Breast epithelium (tissue), 4 donors: ENCODE measurements around the gene ZBTB48. TPM values are rescaled to one million over a fixed set of nuclear protein-coding genes. Genes with fewer than 3 reads are reported as not detected.

Experiments
- DNase-seq, 2 donors: peaks; one replicate each; pipeline ENCODE4 v3.0.0-alpha.2; 2019; ENCODE audit warnings: low spot score in 2 of 2
- H3K27ac ChIP-seq, 2 donors: fragments of 200-600 bp; sonication (generic) in 1 of 2; one replicate each; pipeline ENCODE4 v1.5.1; 2016 to 2019; ENCODE audit warnings: mild to moderate bottlenecking in 1 of 2
- H3K27me3 ChIP-seq, 2 donors: fragments of 200-600 bp; sonication (generic) in 1 of 2; one replicate each; pipeline versions ENCODE4 v1.5.1 to v1.6.0; 2017 to 2019; ENCODE audit warnings: control low read depth in 1 of 2, mild to moderate bottlenecking in 1 of 2
- H3K36me3 ChIP-seq: fragments of 200-600 bp; one replicate; pipeline ENCODE4 v1.5.1; 2019
- H3K4me1 ChIP-seq, 2 donors: fragments of 200-600 bp; sonication (generic); one replicate each; pipeline ENCODE4 v1.5.1; 2016 to 2019; ENCODE audit warnings: control low read depth in 1 of 2
- H3K4me3 ChIP-seq, 3 donors: fragments of 200-600 bp; sonication (generic); 1 replicate in 2 of 3; 2 replicates in 1 of 3; pipeline ENCODE4 v1.5.1; 2016 to 2019; ENCODE audit warnings: mild to moderate bottlenecking in 3 of 3, moderate library complexity in 2 of 3
- H3K9me3 ChIP-seq, 2 donors: fragments of 200-600 bp; sonication (generic) in 1 of 2; one replicate each; pipeline ENCODE4 v1.5.1; 2016 to 2019; ENCODE audit warnings: control low read depth in 1 of 2
- POLR2A ChIP-seq: fragments of 450-650 bp; IDR thresholded peaks from one replicate; pipeline ENCODE4 v1.6.1; 2016; ENCODE audit warnings: antibody characterized with exemption, mild to moderate bottlenecking, moderate library complexity
- POLR2AphosphoS5 ChIP-seq, 3 donors: sonication (generic); formaldehyde crosslinking; IDR thresholded peaks; one replicate each; pipeline ENCODE4 v1.6.1; 2017; ENCODE audit warnings: antibody characterized with exemption in 3 of 3
- intact Hi-C: fragments of 100-400 bp; cut with DNase I; formaldehyde crosslinking; loops from one replicate; pipeline ENCODE4 v1.15.1; 2023; ENCODE audit warnings: low total_unique reads
- total RNA-seq, 3 donors: library from RNA; depleted of rRNA; stranded (reverse); fragments of >200 nt; gene quantifications; one replicate each; pipeline ENCODE4 v1.1.0, GENCODE V29; 2016
- TF ChIP-seq, protein P1 (sequence below), 3 donors: fragments of 450-650 bp; IDR thresholded peaks; one replicate each; pipeline ENCODE4 v1.5.1; 2016 to 2017; ENCODE audit warnings: antibody characterized with exemption in 3 of 3, mild to moderate bottlenecking in 3 of 3, moderate library complexity in 3 of 3

The ZBTB48 gene
- total RNA-seq, 3 donors from 2014 or later: 19.3 to 19.6 (median 19.4) TPM

DNA sequence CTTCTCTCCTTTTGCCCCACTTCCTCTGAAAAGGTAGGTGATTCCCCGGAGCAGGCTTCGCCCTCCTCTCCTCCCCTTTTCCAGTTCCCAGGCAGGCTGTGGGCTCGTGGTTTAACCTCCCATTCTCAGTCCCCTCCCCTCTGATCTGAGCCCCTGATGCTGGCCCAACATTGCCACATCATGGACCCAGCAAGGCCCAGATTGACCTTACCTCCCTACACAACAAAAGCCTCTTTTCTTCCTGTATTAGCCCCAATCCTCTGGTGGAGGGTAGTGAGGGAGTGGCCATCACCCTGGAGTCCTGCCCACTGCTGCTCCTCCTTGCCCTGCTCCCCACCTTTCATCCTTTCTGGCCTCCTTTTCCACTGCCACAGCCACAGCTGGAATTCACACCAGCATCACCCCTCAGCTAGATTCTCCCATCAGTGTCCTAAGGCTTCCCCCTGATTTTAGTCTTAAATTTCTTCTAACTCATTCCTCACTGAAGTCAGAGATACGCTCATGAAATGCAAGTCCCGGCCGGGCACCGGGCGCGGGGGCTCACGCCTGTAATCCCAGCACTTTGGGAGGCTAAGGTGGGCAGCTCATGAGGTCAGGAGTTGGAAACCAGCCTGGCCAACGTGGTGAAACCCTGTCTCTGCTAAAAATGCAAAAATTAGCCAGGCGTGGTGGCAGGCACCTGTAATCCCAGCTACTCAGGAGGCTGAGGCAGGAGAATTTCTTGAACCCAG is 7.0 kb upstream of the ZBTB48 start:
- no peak for TF ChIP-seq POLR2A
- intact Hi-C loops: no loop called here
- Histone ChIP-seq H3K9me3 (peaks cover 0 to 7% of the 10 kb centered on the region in 2 donors), H3K4me3 (no peak overlapping the region), H3K27ac (no peak overlapping the region), H3K36me3 (no peaks in the 10 kb centered on the region), H3K4me1 (peaks cover 0 to 1% of the 10 kb centered on the region in 2 donors), H3K27me3 (no peaks in the 10 kb centered on the region)
- DNase-seq: no peak

DNA sequence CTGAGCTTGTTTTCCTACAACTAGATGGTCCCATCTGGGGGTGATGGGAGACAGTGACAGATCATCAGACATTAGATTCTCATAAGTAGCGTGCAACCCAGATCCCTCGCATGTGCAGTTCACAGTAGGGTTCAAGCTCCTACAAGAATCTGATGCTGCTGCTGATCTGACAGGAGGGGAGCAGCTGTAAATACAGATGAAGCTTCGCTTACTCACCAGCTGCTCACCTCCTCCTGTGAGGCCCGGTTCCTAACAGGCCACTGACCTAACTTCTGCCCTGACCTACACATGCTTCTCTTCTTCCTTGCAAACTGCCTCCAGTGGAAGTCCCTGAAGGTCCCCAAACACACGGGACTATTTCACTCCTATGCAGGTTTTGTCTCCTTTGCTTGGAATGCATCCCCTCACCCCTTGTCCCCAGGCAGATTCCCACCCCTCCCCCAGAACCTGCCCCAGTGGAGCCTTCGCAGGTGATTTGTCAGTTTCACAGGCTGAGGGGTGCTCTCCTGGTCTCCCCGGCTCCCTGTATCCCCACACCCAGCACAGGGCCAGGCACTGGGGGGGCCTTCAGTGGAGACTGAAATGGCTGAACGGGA is 5.7 kb upstream of the ZBTB48 start:
- H3K27ac ChIP-seq: no peak overlapping the region
- no peak overlapping the region for H3K4me3 ChIP-seq
- H3K4me1 ChIP-seq: peaks cover 0 to 13% of the 10 kb centered on the region in 2 donors
- H3K9me3 ChIP-seq: peaks cover 0 to 7% of the 10 kb centered on the region in 2 donors
- DNase-seq: no peak
- no peak for TF ChIP-seq POLR2A
- intact Hi-C loops: no loop called here
- H3K36me3 ChIP-seq: no peaks in the 10 kb centered on the region
- H3K27me3 ChIP-seq: no peaks in the 10 kb centered on the region

DNA sequence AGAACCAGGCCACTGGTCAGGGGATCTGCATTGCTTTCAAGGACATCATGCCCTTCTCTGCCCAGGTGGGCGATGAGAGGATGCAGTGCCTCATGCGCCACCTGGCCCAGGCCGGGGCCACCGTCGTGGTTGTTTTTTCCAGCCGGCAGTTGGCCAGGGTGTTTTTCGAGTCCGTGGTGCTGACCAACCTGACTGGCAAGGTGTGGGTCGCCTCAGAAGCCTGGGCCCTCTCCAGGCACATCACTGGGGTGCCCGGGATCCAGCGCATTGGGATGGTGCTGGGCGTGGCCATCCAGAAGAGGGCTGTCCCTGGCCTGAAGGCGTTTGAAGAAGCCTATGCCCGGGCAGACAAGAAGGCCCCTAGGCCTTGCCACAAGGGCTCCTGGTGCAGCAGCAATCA is 5.0 kb upstream of the ZBTB48 start:
- intact Hi-C loops: no loop called here
- Histone ChIP-seq H3K4me1 (peaks cover 0 to 16% of the 10 kb centered on the region in 2 donors), H3K9me3 (peaks cover 0 to 7% of the 10 kb centered on the region in 2 donors)

GRCh38 chr1:6577831-6578525 is 1.8 kb upstream of the ZBTB48 start:
- intact Hi-C loops: no loop called here
- TF ChIP-seq, protein P1, sequence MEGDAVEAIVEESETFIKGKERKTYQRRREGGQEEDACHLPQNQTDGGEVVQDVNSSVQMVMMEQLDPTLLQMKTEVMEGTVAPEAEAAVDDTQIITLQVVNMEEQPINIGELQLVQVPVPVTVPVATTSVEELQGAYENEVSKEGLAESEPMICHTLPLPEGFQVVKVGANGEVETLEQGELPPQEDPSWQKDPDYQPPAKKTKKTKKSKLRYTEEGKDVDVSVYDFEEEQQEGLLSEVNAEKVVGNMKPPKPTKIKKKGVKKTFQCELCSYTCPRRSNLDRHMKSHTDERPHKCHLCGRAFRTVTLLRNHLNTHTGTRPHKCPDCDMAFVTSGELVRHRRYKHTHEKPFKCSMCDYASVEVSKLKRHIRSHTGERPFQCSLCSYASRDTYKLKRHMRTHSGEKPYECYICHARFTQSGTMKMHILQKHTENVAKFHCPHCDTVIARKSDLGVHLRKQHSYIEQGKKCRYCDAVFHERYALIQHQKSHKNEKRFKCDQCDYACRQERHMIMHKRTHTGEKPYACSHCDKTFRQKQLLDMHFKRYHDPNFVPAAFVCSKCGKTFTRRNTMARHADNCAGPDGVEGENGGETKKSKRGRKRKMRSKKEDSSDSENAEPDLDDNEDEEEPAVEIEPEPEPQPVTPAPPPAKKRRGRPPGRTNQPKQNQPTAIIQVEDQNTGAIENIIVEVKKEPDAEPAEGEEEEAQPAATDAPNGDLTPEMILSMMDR (IDR thresholded peaks at IDR 0.05): no peak
- TF ChIP-seq POLR2AphosphoS5 (IDR thresholded peaks at IDR 0.05) (peak in 1 of 3 donors; percentile 34), POLR2A (no peak)
- no peaks in the 10 kb centered on the region for H3K27me3 ChIP-seq
- no peak overlapping the region for H3K4me3 ChIP-seq
- peaks cover 6 to 32% of the 10 kb centered on the region in 2 donors for H3K4me1 ChIP-seq
- peak in 1 of 2 donors; percentile 70 for DNase-seq
- H3K9me3 ChIP-seq: no peaks in the 10 kb centered on the region
- peak overlapping the region; percentile 97 to 98 for H3K27ac ChIP-seq
- no peaks in the 10 kb centered on the region for H3K36me3 ChIP-seq

More for the DNA sequence above, 5.0 kb upstream of the ZBTB48 start:
- no peak overlapping the region for H3K4me3 ChIP-seq
- H3K36me3 ChIP-seq: no peaks in the 10 kb centered on the region
- H3K27ac ChIP-seq: no peak overlapping the region
- no peaks in the 10 kb centered on the region for H3K27me3 ChIP-seq
- no peak for TF ChIP-seq POLR2A
- TF ChIP-seq, protein P1 (IDR thresholded peaks at IDR 0.05): no peak
- DNase-seq: no peak

DNA sequence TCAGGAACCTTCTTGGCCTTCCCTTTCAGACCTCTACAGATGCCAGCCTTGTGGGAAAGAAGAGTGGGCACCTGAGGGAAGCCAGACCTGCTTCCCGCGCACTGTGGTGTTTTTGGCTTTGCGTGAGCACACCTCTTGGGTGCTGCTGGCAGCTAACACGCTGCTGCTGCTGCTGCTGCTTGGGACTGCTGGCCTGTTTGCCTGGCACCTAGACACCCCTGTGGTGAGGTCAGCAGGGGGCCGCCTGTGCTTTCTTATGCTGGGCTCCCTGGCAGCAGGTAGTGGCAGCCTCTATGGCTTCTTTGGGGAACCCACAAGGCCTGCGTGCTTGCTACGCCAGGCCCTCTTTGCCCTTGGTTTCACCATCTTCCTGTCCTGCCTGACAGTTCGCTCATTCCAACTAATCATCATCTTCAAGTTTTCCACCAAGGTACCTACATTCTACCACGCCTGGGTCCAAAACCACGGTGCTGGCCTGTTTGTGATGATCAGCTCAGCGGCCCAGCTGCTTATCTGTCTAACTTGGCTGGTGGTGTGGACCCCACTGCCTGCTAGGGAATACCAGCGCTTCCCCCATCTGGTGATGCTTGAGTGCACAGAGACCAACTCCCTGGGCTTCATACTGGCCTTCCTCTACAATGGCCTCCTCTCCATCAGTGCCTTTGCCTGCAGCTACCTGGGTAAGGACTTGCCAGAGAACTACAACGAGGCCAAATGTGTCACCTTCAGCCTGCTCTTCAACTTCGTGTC is 995 bp upstream of the ZBTB48 start:
- Histone ChIP-seq H3K4me3 (peak overlapping the region in 2 of 3 donors; percentile 95), H3K27ac (peak overlapping the region; percentile 97 to 98), H3K9me3 (no peaks in the 10 kb centered on the region), H3K27me3 (no peaks in the 10 kb centered on the region), H3K4me1 (peaks cover 6 to 32% of the 10 kb centered on the region in 2 donors), H3K36me3 (no peaks in the 10 kb centered on the region)
- TF ChIP-seq, protein P1 (IDR thresholded peaks at IDR 0.05): no peak
- no peak for TF ChIP-seq POLR2AphosphoS5 (IDR thresholded peaks at IDR 0.05)
- no peak for TF ChIP-seq POLR2A
- intact Hi-C loops: no loop called here
- DNase-seq: no peak
